Measurements from ENCODE around the gene GRB2. TPM values are rescaled to one million over a fixed set of nuclear protein-coding genes. Genes with fewer than 3 reads are reported as not detected.

GRB2 gene
- total RNA-seq, 1 experiment from 2014 or later: 115 TPM

- Histone ChIP-seq H3K9me3 (no peaks in the 10 kb centered on the region), H3K4me3 (ENCODE audit: low read depth, low read length) (no peak overlapping the region), H3K4me1 (no peaks in the 10 kb centered on the region), H3K27me3 (replicated peaks; ENCODE audit: control insufficient read depth, insufficient read depth, low read length) (no peaks in the 10 kb centered on the region), H3K36me3 (ENCODE audit: control insufficient read depth, insufficient read depth, low read length) (peaks cover 3% of the 10 kb centered on the region)
- CTCF ChIA-PET: interaction anchor here (0.7 to 1.0 kb wide), 3 partner anchors 31 to 477 kb away, joined by 3 read pairs; partner anchors contain the start of gene SLC25A19
- Mint-ChIP-seq H3K36me3 (ENCODE audit: insufficient read depth, unreplicated experiment) (peaks cover 76% of the 10 kb centered on the region), H3K27ac (ENCODE audit: unreplicated experiment) (no peak overlapping the region), H3K9me3 (ENCODE audit: unreplicated experiment) (no peaks in the 10 kb centered on the region), H3K27me3 (ENCODE audit: insufficient read depth, unreplicated experiment) (no peaks in the 10 kb centered on the region), H3K4me3 (ENCODE audit: unreplicated experiment) (no peak overlapping the region), H3K4me1 (ENCODE audit: low read depth, unreplicated experiment) (no peaks in the 10 kb centered on the region)
- POLR2A ChIA-PET: interaction anchor here (0.6 kb wide), 1 partner anchor 149 kb away, joined by 3 read pairs; no protein-coding TSS in a partner anchor
- TF ChIP-seq CTCF (IDR thresholded peaks at IDR 0.05; ENCODE audit: insufficient read depth in 1 of 2, low read depth in 1 of 2, low read length in 1 of 2, severe bottlenecking in 1 of 2, unreplicated experiment in 1 of 2): no peak
- DNase-seq: no peak
- intact Hi-C loops (cut with micrococcal nuclease; ENCODE audit: unreplicated experiment): no loop called here
- TSS peak; percentile 42 for BruUV-seq (replicated peaks)
Measured at GRCh38 chr17:75319904-75320691, 85.4 kb downstream of the GRB2 start.

GRCh38 chr17:75318615-75319222 lies 86.8 kb downstream of the GRB2 start:
- Mint-ChIP-seq H3K27ac (ENCODE audit: unreplicated experiment) (no peak overlapping the region), H3K4me3 (ENCODE audit: unreplicated experiment) (no peak overlapping the region), H3K27me3 (ENCODE audit: insufficient read depth, unreplicated experiment) (no peaks in the 10 kb centered on the region), H3K4me1 (ENCODE audit: low read depth, unreplicated experiment) (peaks cover 4% of the 10 kb centered on the region), H3K36me3 (ENCODE audit: insufficient read depth, unreplicated experiment) (peaks cover 75% of the 10 kb centered on the region), H3K9me3 (ENCODE audit: unreplicated experiment) (no peaks in the 10 kb centered on the region)
- TF ChIP-seq CTCF (IDR thresholded peaks at IDR 0.05; ENCODE audit: insufficient read depth in 1 of 2, low read depth in 1 of 2, low read length in 1 of 2, severe bottlenecking in 1 of 2, unreplicated experiment in 1 of 2): no peak
- Histone ChIP-seq H3K9me3 (no peaks in the 10 kb centered on the region), H3K27me3 (replicated peaks; ENCODE audit: control insufficient read depth, insufficient read depth, low read length) (no peaks in the 10 kb centered on the region; the same call in 1 of the 2 replicates), H3K4me3 (ENCODE audit: low read depth, low read length) (no peak overlapping the region), H3K4me1 (no peaks in the 10 kb centered on the region), H3K36me3 (ENCODE audit: control insufficient read depth, insufficient read depth, low read length) (peaks cover 3% of the 10 kb centered on the region)
- no TSS peak for BruUV-seq (replicated peaks)
- ChIA-PET POLR2A (no interaction called here), CTCF (interaction anchor here (0.7 kb wide), 1 partner anchor 70 kb away, joined by 3 read pairs; no protein-coding TSS in a partner anchor)
- DNase-seq: no peak
- intact Hi-C loops (cut with micrococcal nuclease; ENCODE audit: unreplicated experiment): no loop called here

DNA sequence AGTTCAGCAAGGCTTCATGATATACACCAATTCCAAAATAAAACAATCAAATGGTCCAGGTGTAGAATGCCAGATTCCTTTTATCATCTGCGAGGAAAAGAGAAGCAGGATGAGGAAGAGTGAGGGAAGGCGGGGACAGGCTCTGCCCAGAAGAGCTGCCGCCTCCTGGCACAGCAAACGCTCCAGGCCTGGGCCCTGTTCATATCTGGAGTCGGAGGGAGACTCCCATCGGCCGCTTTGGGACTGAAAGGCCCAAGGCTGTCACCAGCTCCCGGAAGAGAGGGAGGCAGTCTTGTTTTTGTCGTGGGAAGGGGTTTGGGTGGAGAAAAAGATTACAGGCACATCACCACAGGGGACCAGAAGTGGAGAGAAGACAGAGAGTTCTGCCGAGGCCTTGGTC lies 87.3 kb downstream of the GRB2 start:
- Histone ChIP-seq H3K9me3 (no peaks in the 10 kb centered on the region), H3K27me3 (replicated peaks; ENCODE audit: control insufficient read depth, insufficient read depth, low read length) (no peaks in the 10 kb centered on the region; the same call in 1 of the 2 replicates), H3K4me1 (no peaks in the 10 kb centered on the region), H3K36me3 (ENCODE audit: control insufficient read depth, insufficient read depth, low read length) (peaks cover 3% of the 10 kb centered on the region), H3K4me3 (ENCODE audit: low read depth, low read length) (no peak overlapping the region)
- no peak for TF ChIP-seq CTCF (IDR thresholded peaks at IDR 0.05; ENCODE audit: insufficient read depth in 1 of 2, low read depth in 1 of 2, low read length in 1 of 2, severe bottlenecking in 1 of 2, unreplicated experiment in 1 of 2)
- ChIA-PET CTCF (no interaction called here), POLR2A (interaction anchor here (0.6 kb wide), 1 partner anchor 47 kb away, joined by 3 read pairs; no protein-coding TSS in a partner anchor)
- Mint-ChIP-seq H3K27ac (ENCODE audit: unreplicated experiment) (no peak overlapping the region), H3K27me3 (ENCODE audit: insufficient read depth, unreplicated experiment) (no peaks in the 10 kb centered on the region), H3K4me3 (ENCODE audit: unreplicated experiment) (no peak overlapping the region), H3K4me1 (ENCODE audit: low read depth, unreplicated experiment) (peaks cover 7% of the 10 kb centered on the region), H3K9me3 (ENCODE audit: unreplicated experiment) (no peaks in the 10 kb centered on the region), H3K36me3 (ENCODE audit: insufficient read depth, unreplicated experiment) (peaks cover 75% of the 10 kb centered on the region)
- intact Hi-C loops (cut with micrococcal nuclease; ENCODE audit: unreplicated experiment): no loop called here
- no peak for DNase-seq
- no TSS peak for BruUV-seq (replicated peaks)
